IMR-90 (cell line): ENCODE data around the gene AMPD2. TPM values are rescaled to one million over a fixed set of nuclear protein-coding genes. Genes with fewer than 3 reads are reported as not detected.

Experiments used
- ATAC-seq: fragments of 200-7000 bp; cut with Tn5 transposase; 2 replicates; pipeline ENCODE4 v1.9.1; 2020; ENCODE audit warnings: low read depth, mild to moderate bottlenecking, moderate library complexity
- BruUV-seq: library from RNA; stranded (reverse); fragments of 400-500 nt; replicated peaks from 2 replicates; lab custom pipeline; 2021; lab: Mats Ljungman, UMichigan
- CTCF ChIA-PET: fragments of 300-600 bp; formaldehyde crosslinking; extraction: SDS; loops from one replicate; lab custom pipeline; 2021; ENCODE audit warnings: antibody characterized with exemption; lab: Yijun Ruan, JAX
- POLR2A ChIA-PET: fragments of 300-600 bp; sonication (Branson Sonifier 250); formaldehyde crosslinking; loops from one replicate; lab custom pipeline; 2022; ENCODE audit warnings: antibody characterized with exemption; ENCODE audit not compliant: unreplicated experiment; lab: Charles Lee
- DNase-seq: peaks from one replicate; pipeline ENCODE4 v3.0.0; 2013
- H2AFZ ChIP-seq: replicated peaks from 2 replicates; pipeline ENCODE3; 2013; ENCODE audit warnings: low read length, mild to moderate bottlenecking; ENCODE audit not compliant: poor library complexity
- H2AK5ac ChIP-seq: 2 replicates; pipeline ENCODE4 v1.6.1; 2013; ENCODE audit warnings: low read depth, low read length, inconsistent platforms
- H2AK9ac ChIP-seq: replicated peaks from 2 replicates; pipeline ENCODE3; 2013; ENCODE audit warnings: mild to moderate bottlenecking, low read depth, low read length, moderate library complexity; ENCODE audit not compliant: poor library complexity
- H2BK120ac ChIP-seq: 2 replicates; pipeline ENCODE4 v1.6.1; 2013; ENCODE audit warnings: low read depth, low read length, inconsistent platforms
- H2BK15ac ChIP-seq: 3 replicates; pipeline ENCODE4 v1.6.1; 2013; ENCODE audit warnings: low read depth, low read length, inconsistent platforms
- H2BK20ac ChIP-seq: 2 replicates; pipeline ENCODE4 v1.6.1; 2013; ENCODE audit warnings: low read depth, mild to moderate bottlenecking, inconsistent platforms, low read length, moderate library complexity
- H2BK5ac ChIP-seq: 2 replicates; pipeline ENCODE4 v1.6.1; 2013; ENCODE audit warnings: mild to moderate bottlenecking, low read depth, low read length, inconsistent platforms; ENCODE audit not compliant: poor library complexity, severe bottlenecking
- H3K14ac ChIP-seq: replicated peaks from 2 replicates; pipeline ENCODE4 v1.6.1; 2013; ENCODE audit warnings: low read depth, low read length, inconsistent platforms
- H3K18ac ChIP-seq: 2 replicates; pipeline ENCODE4 v1.6.1; 2013; ENCODE audit warnings: low read depth, low read length, control low read depth
- H3K23ac ChIP-seq: 2 replicates; pipeline ENCODE4 v1.6.1; 2013; ENCODE audit warnings: low read depth, low read length, inconsistent platforms
- H3K27ac ChIP-seq: 2 replicates; pipeline ENCODE4 v1.5.1; 2013; ENCODE audit warnings: mild to moderate bottlenecking, control low read depth, low read length; ENCODE audit not compliant: insufficient read depth
- H3K27me3 ChIP-seq: 2 replicates; pipeline ENCODE4 v1.6.1; 2013; ENCODE audit warnings: low read length; ENCODE audit not compliant: control insufficient read depth, insufficient read depth
- H3K36me3 ChIP-seq: 2 replicates; pipeline ENCODE4 v1.6.1; 2013; ENCODE audit warnings: low read length, mixed read lengths; ENCODE audit not compliant: control insufficient read depth, insufficient read depth
- H3K4ac ChIP-seq: 2 replicates; pipeline ENCODE4 v1.6.1; 2013; ENCODE audit warnings: low read depth, low read length, inconsistent platforms
- H3K4me1 ChIP-seq: 2 replicates; pipeline ENCODE4 v1.6.1; 2013; ENCODE audit warnings: low read length, mixed read lengths; ENCODE audit not compliant: control insufficient read depth, insufficient read depth
- H3K4me2 ChIP-seq: 2 replicates; pipeline ENCODE4 v1.6.1; 2013; ENCODE audit warnings: low read depth, mild to moderate bottlenecking, control low read depth, low read length, moderate library complexity
- H3K4me3 ChIP-seq: 2 replicates; pipeline ENCODE4 v1.5.1; 2013; ENCODE audit warnings: low read depth, mild to moderate bottlenecking, control low read depth, low read length, moderate library complexity; ENCODE audit not compliant: insufficient read depth
- H3K56ac ChIP-seq: 2 replicates; pipeline ENCODE4 v1.6.1; 2013; ENCODE audit warnings: low read length, inconsistent platforms; ENCODE audit not compliant: insufficient read depth; ENCODE audit errors: extremely low read depth
- H3K79me1 ChIP-seq, 2 experiments: 2 replicates each; pipeline ENCODE4 v1.6.1; 2013; ENCODE audit warnings: low read length in 2 of 2, inconsistent platforms in 1 of 2, low read depth in 1 of 2
- H3K9ac ChIP-seq: 2 replicates; pipeline ENCODE4 v1.6.1; 2013; ENCODE audit warnings: low read depth, low read length, control low read depth
- H3K9me1 ChIP-seq: 2 replicates; pipeline ENCODE4 v1.6.1; 2013; ENCODE audit warnings: low read length, inconsistent platforms; ENCODE audit not compliant: insufficient read depth
- H3K9me3 ChIP-seq: 2 replicates; pipeline ENCODE4 v1.6.1; 2013; ENCODE audit warnings: low read length; ENCODE audit not compliant: control insufficient read depth, insufficient read depth
- H4K20me1 ChIP-seq: 2 replicates; pipeline ENCODE4 v1.6.1; 2013; ENCODE audit warnings: low read length, inconsistent platforms; ENCODE audit not compliant: insufficient read depth
- H4K5ac ChIP-seq: 2 replicates; pipeline ENCODE4 v1.6.1; 2013; ENCODE audit warnings: mild to moderate bottlenecking, low read depth, low read length, control low read depth
- H4K8ac ChIP-seq, 2 experiments: 2 replicates each; pipeline ENCODE4 v1.6.1; 2013; ENCODE audit warnings: low read depth in 2 of 2, low read length in 2 of 2, control low read depth in 1 of 2, inconsistent platforms in 1 of 2
- H4K91ac ChIP-seq: 2 replicates; pipeline ENCODE4 v1.6.1; 2013; ENCODE audit warnings: low read depth, low read length, inconsistent platforms; ENCODE audit not compliant: insufficient read depth
- MAZ ChIP-seq: IDR thresholded peaks from 2 replicates; pipeline ENCODE4 v1.6.1; 2012; ENCODE audit warnings: low read depth, mild to moderate bottlenecking, low read length, improper control_type of control experiment, moderate library complexity, borderline replicate concordance
- MXI1 ChIP-seq: IDR thresholded peaks from 2 replicates; pipeline ENCODE4 v1.6.1; 2012; ENCODE audit warnings: low read depth, mild to moderate bottlenecking, low read length, moderate library complexity, borderline replicate concordance
- NFE2L2 ChIP-seq: fragments of 150-350 bp; IDR thresholded peaks from 2 replicates; pipeline ENCODE4 v1.6.1; 2016; ENCODE audit warnings: low read depth, mild to moderate bottlenecking, low read length
- RCOR1 ChIP-seq: IDR thresholded peaks from 2 replicates; pipeline ENCODE4 v1.6.1; 2012; ENCODE audit warnings: mild to moderate bottlenecking, low read length, improper control_type of control experiment; ENCODE audit not compliant: insufficient replicate concordance
- USF2 ChIP-seq: fragments of 150-350 bp; IDR thresholded peaks from 2 replicates; pipeline ENCODE4 v1.6.1; 2017; ENCODE audit warnings: mild to moderate bottlenecking, antibody characterized with exemption, low read length, low read depth
- WGBS, 2 experiments: methylation state at CpG; one replicate each; pipeline versions ENCODE4 v1.1.5 to v1.1.7; 2013; ENCODE audit warnings: missing lambda C conversion rate in 2 of 2; ENCODE audit not compliant: insufficient read length in 1 of 2; ENCODE audit errors: extremely low coverage in 2 of 2; 5-methylcytosine and 5-hydroxymethylcytosine counted together
- dilution Hi-C: fragments of 300-500 bp; cut with HindIII; formaldehyde crosslinking; loops from one replicate; pipeline ENCODE4 v1.14.3; 2018; ENCODE audit warnings: low sequenced_read_pairs; ENCODE audit not compliant: unreplicated experiment
- in situ Hi-C: fragments of 300-500 bp; cut with MboI; formaldehyde crosslinking; loops from 3 replicates; pipeline ENCODE4 v1.14.3; 2019; ENCODE audit warnings: low sequenced_read_pairs, inconsistent platforms, mixed read lengths
- intact Hi-C: fragments of 100-400 bp; cut with micrococcal nuclease; formaldehyde crosslinking; loops from 2 replicates; pipeline ENCODE4 v1.10.0; 2022
- polyA plus RNA-seq, 3 experiments: library from polyadenylated mRNA; depleted of rRNA; stranded (reverse); fragments of >200 nt; gene quantifications; 2 replicates each; pipeline ENCODE4 v1.2.3, GENCODE V29; 2012; ENCODE audit warnings: low replicate concordance in 1 of 3
- total RNA-seq: library from RNA; depleted of rRNA; stranded (reverse); fragments of >200 nt; gene quantifications from 2 replicates; pipeline ENCODE4 v1.2.3, GENCODE V29; 2012
- TF ChIP-seq, protein P1 (sequence below): fragments of 150-350 bp; IDR thresholded peaks from 2 replicates; pipeline ENCODE4 v1.6.1; 2016; ENCODE audit warnings: low read depth, mild to moderate bottlenecking, low read length, moderate library complexity, borderline replicate concordance

The AMPD2 gene
- total and polyA plus RNA-seq, 2 of the 4 experiments (the other 2 are of a cell fraction): 61.5 to 103 TPM

DNA sequence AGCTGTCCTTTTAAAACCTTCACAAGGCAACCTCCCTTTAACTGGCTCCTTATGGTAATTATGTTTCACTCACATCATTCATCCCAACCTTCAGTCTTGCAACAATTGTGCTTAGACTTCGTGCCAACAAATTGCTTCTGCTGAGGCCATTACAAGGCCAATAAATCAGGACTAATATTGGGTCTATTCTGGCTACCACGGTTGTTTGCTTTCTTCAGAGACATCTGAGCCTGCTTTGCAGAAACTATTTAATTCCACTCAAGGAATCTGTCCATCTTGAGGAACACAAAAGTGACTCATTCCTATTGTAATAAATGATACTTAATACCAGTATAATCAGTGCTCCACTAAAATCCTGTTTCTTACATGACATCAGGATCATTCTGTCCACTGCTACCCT is 33.7 kb downstream of the AMPD2 start:
- Histone ChIP-seq H3K14ac (no peak overlapping the region), H3K27me3 (0 out of 2 replicates have a peak, but pooled peaks cover 3% of the 10 kb centered on the region), H3K9me1 (peaks cover 2% of the 10 kb centered on the region; the same call in 1 of the 2 replicates), H2BK15ac (no peak overlapping the region), H3K4me2 (no peak overlapping the region), H3K9ac (no peak overlapping the region), H3K4me1 (peaks cover 2% of the 10 kb centered on the region), H2BK120ac (no peak overlapping the region), H3K18ac (no peak overlapping the region), H3K36me3 (0 out of 2 replicates have a peak, but pooled peaks cover 1% of the 10 kb centered on the region), H4K5ac (no peak overlapping the region), H4K8ac (no peak overlapping the region), H4K20me1 (no peaks in the 10 kb centered on the region), H3K27ac (no peak overlapping the region), H4K91ac (no peak overlapping the region), H2BK20ac (no peak overlapping the region), H3K79me1 (peaks cover 0 to 10% of the 10 kb centered on the region in 2 experiments; a peak in 3 of 4 replicates), H2AK5ac (no peak overlapping the region), H3K23ac (no peak overlapping the region), H3K9me3 (no peaks in the 10 kb centered on the region), H2BK5ac (no peak overlapping the region), H3K56ac (no peak overlapping the region), H2AK9ac (no peak overlapping the region), H3K4ac (no peak overlapping the region), H3K4me3 (no peak overlapping the region), H2AFZ (no peak overlapping the region)
- ATAC-seq: no peak
- BruUV-seq: no TSS peak
- ChIA-PET CTCF (interaction anchor here (1.0 kb wide), 1 partner anchor 331 kb away, joined by 3 read pairs; the partner anchor contains the start of gene AHCYL1), POLR2A (interaction anchor here (0.7 kb wide), 1 partner anchor 331 kb away, joined by 3 read pairs; the partner anchor contains the start of gene AHCYL1)
- intact Hi-C loops (no loop called here), dilution Hi-C loops (no loop called here), in situ Hi-C loops (no loop called here)
- no CpG with 5 or more reads among the region's 2 CpGs for WGBS, 2 experiments
- DNase-seq: no peak
- TF ChIP-seq NFE2L2 (no peak), RCOR1 (no peak), MAZ (no peak), MXI1 (no peak), USF2 (no peak)
- TF ChIP-seq, protein P1, sequence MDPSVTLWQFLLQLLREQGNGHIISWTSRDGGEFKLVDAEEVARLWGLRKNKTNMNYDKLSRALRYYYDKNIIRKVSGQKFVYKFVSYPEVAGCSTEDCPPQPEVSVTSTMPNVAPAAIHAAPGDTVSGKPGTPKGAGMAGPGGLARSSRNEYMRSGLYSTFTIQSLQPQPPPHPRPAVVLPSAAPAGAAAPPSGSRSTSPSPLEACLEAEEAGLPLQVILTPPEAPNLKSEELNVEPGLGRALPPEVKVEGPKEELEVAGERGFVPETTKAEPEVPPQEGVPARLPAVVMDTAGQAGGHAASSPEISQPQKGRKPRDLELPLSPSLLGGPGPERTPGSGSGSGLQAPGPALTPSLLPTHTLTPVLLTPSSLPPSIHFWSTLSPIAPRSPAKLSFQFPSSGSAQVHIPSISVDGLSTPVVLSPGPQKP: no peak
